ENCODE data around the gene CRAT. TPM values are rescaled to one million over a fixed set of nuclear protein-coding genes. Genes with fewer than 3 reads are reported as not detected.

CRAT gene
- total RNA-seq, 1 donor from 2014 or later: 19.0 TPM

DNA sequence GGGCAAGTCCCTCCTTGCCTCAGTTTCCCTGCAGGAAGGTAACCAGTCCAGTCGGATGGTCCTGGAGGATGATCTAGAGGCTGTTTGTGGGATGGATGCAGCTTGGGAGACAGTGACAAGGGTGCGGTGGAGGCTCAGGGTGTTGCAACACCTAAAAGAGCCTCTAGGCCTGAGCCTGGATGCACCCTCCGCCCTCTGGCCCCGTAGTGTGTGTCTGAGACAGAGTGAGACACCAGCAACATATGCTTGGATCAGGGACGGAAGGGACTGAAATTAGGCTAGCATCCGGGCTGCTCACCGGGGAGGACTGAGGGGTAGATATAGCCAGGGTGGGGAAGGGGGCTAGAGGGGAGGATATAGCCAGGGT is 1.1 kb downstream of the CRAT start:
- TF ChIP-seq, protein P1, sequence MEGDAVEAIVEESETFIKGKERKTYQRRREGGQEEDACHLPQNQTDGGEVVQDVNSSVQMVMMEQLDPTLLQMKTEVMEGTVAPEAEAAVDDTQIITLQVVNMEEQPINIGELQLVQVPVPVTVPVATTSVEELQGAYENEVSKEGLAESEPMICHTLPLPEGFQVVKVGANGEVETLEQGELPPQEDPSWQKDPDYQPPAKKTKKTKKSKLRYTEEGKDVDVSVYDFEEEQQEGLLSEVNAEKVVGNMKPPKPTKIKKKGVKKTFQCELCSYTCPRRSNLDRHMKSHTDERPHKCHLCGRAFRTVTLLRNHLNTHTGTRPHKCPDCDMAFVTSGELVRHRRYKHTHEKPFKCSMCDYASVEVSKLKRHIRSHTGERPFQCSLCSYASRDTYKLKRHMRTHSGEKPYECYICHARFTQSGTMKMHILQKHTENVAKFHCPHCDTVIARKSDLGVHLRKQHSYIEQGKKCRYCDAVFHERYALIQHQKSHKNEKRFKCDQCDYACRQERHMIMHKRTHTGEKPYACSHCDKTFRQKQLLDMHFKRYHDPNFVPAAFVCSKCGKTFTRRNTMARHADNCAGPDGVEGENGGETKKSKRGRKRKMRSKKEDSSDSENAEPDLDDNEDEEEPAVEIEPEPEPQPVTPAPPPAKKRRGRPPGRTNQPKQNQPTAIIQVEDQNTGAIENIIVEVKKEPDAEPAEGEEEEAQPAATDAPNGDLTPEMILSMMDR (IDR thresholded peaks at IDR 0.05; ENCODE audit: unreplicated experiment): no peak
- H3K4me3 Mint-ChIP-seq (ENCODE audit: low read depth): peak overlapping the region; percentile 69
- no peak overlapping the region for H3K27ac Mint-ChIP-seq
- DNase-seq (ENCODE audit: low spot score, unreplicated experiment): no peak
- H3K36me3 Mint-ChIP-seq (ENCODE audit: insufficient read depth): peaks cover 1% of the 10 kb centered on the region
- peaks cover 11% of the 10 kb centered on the region for H3K27me3 Mint-ChIP-seq
- no peaks in the 10 kb centered on the region for H3K9me3 Mint-ChIP-seq (ENCODE audit: low read depth)
- peaks cover 13% of the 10 kb centered on the region for H3K4me1 Mint-ChIP-seq (ENCODE audit: low read depth)

- DNase-seq (ENCODE audit: low spot score, unreplicated experiment): no peak
- Mint-ChIP-seq H3K27me3 (peaks cover 11% of the 10 kb centered on the region), H3K9me3 (ENCODE audit: low read depth) (no peaks in the 10 kb centered on the region), H3K36me3 (ENCODE audit: insufficient read depth) (peaks cover 1% of the 10 kb centered on the region), H3K4me3 (ENCODE audit: low read depth) (peak overlapping the region; percentile 69), H3K27ac (no peak overlapping the region), H3K4me1 (ENCODE audit: low read depth) (peaks cover 11% of the 10 kb centered on the region)
- TF ChIP-seq, protein P1 (IDR thresholded peaks at IDR 0.05; ENCODE audit: unreplicated experiment): no peak
Observed at GRCh38 chr9:129108805-129109536, 1.6 kb downstream of the CRAT start.

GRCh38 chr9:129108083-129108804 is 2.3 kb downstream of the CRAT start:
- no peak overlapping the region for H3K4me3 Mint-ChIP-seq (ENCODE audit: low read depth)
- H3K9me3 Mint-ChIP-seq (ENCODE audit: low read depth): no peaks in the 10 kb centered on the region
- peaks cover 1% of the 10 kb centered on the region for H3K36me3 Mint-ChIP-seq (ENCODE audit: insufficient read depth)
- H3K27me3 Mint-ChIP-seq: peaks cover 11% of the 10 kb centered on the region
- no peak for DNase-seq (ENCODE audit: low spot score, unreplicated experiment)
- H3K4me1 Mint-ChIP-seq (ENCODE audit: low read depth): peaks cover 11% of the 10 kb centered on the region
- H3K27ac Mint-ChIP-seq: no peak overlapping the region
- TF ChIP-seq, protein P1 (IDR thresholded peaks at IDR 0.05; ENCODE audit: unreplicated experiment): no peak

- H3K27me3 Mint-ChIP-seq: peaks cover 11% of the 10 kb centered on the region
- peaks cover 11% of the 10 kb centered on the region for H3K4me1 Mint-ChIP-seq (ENCODE audit: low read depth)
- no peak overlapping the region for H3K27ac Mint-ChIP-seq
- no peaks in the 10 kb centered on the region for H3K9me3 Mint-ChIP-seq (ENCODE audit: low read depth)
- TF ChIP-seq, protein P1 (IDR thresholded peaks at IDR 0.05; ENCODE audit: unreplicated experiment): no peak
- H3K4me3 Mint-ChIP-seq (ENCODE audit: low read depth): peak overlapping the region; percentile 29
- H3K36me3 Mint-ChIP-seq (ENCODE audit: insufficient read depth): peaks cover 1% of the 10 kb centered on the region
- DNase-seq (ENCODE audit: low spot score, unreplicated experiment): no peak
Observed at GRCh38 chr9:129107651-129108050, 2.9 kb downstream of the CRAT start.

DNA sequence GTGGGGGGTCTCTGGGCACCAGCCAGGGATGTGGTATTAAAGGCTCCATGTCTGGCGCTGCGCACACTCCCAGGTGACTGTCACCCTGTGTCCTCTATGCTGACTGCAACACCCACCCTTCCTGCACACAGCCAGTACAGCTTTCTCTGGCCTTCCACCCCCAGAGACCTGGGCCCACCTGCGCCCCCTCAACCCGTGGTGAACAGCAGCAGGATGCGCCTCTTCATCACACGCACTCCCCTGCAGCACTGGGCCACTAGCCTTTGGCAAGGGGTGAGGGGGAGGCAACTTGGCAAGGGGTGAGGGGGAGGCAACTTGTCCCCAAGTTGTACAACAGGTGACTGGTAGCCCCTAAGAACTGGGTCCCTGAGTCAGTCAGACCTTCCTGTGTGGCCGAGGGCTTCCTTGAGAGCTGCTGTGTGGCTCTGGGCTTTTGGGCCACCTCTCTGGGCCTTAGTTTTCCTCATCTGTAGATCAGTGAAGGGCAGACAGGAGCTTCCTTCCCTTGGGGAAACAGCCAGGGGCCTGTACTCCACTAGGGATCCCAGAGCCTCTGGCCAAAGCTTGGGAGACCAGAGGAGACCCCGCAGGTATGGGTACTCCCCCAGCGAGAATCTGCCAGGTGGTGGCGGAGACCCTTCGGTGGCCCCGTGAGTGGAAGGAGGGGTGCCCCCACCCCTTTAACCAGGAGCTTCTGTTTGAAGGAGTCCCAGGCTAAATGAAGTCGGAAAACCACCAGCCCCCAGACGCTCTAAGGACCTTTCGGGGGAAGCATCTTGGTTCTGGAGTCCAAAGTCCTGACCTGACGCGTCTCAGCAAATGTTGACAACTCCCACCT is 4.5 kb downstream of the CRAT start:
- TF ChIP-seq, protein P1 (IDR thresholded peaks at IDR 0.05; ENCODE audit: unreplicated experiment): no peak
- peaks cover 8% of the 10 kb centered on the region for H3K4me1 Mint-ChIP-seq (ENCODE audit: low read depth)
- no peak for DNase-seq (ENCODE audit: low spot score, unreplicated experiment)
- no peak overlapping the region for H3K4me3 Mint-ChIP-seq (ENCODE audit: low read depth)
- H3K27ac Mint-ChIP-seq: peak overlapping the region; percentile 69
- H3K36me3 Mint-ChIP-seq (ENCODE audit: insufficient read depth): peaks cover 1% of the 10 kb centered on the region
- no peaks in the 10 kb centered on the region for H3K9me3 Mint-ChIP-seq (ENCODE audit: low read depth)
- peaks cover 15% of the 10 kb centered on the region for H3K27me3 Mint-ChIP-seq
